Jurkat, Clone E6-1 (cell line): Measurements from ENCODE around the gene NR2F1-AS1.
"Not testable (repeated sequence)": the region's sequence is repeated elsewhere in the genome, so short reads cannot be mapped to it uniquely, and the experiment has no call there.

Source experiments
- DNase-seq: peaks from one replicate; pipeline ENCODE4 v3.0.0-alpha.2; 2011; ENCODE audit warnings: low read depth, low spot score
- H3K4me3 ChIP-seq: 2 replicates; pipeline ENCODE4 v1.5.1; 2011; ENCODE audit warnings: mild to moderate bottlenecking, low read length, control low read depth, moderate library complexity

The NR2F1-AS1 gene

DNA sequence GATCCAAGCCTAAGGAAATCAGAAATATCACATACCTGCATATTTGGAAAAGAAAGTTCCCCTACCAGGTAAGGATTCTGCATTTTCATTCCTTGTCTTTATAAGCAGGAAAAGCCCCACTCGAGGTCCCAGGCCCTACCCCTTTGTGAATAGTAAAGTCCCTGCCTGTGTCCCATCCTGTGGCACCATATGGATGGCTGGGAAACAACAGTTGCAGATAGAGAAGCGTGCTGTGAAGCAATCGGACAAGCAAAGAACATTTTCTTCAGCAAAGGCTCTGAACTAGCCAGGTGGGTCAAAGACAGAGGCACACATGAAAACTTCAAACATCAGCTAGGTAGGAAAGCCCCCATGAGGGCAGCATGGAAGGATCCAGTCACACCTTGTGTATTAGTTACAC is 169.3 kb downstream of the NR2F1-AS1 start:
- no peak for DNase-seq
- no peak overlapping the region for H3K4me3 ChIP-seq

DNA sequence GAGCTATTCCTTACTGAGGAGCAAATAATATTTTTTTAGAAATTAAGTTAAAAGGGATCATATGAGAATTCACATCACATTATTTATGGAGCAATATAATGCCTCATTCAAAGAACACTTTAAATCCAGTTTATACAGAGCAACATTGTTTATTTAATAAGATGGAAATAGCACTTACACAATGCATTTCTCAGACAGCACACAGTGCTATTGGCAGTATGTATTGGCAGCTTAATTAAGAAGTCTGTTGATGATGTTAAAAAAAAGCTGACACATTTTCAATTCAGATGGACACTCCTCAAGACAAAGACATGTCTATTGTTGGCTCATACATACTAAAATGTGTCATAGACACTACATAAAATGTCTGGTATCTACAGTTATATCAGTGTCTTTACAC is 171.3 kb downstream of the NR2F1-AS1 start:
- DNase-seq = no peak
- no peak overlapping the region for H3K4me3 ChIP-seq

DNA sequence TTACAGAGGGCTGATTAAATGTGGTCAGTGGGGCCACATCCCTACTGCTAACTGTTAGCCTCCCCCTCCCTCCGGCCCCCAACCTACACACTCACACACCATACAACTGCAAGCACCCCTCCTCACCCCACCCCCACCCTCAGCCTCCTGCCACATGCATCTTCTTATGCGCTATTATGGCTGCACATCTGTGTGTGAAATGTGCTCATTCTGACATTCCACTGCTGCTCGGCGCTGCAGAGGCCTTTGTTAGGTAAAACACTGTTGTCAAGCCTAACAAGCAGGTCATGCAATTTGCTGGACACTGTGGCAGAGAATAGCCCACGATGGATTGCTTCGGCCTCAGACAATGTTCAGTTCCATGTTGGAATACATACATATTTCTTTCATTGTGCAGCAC is 173.6 kb downstream of the NR2F1-AS1 start:
- no peak overlapping the region for H3K4me3 ChIP-seq
- DNase-seq = no peak

DNA sequence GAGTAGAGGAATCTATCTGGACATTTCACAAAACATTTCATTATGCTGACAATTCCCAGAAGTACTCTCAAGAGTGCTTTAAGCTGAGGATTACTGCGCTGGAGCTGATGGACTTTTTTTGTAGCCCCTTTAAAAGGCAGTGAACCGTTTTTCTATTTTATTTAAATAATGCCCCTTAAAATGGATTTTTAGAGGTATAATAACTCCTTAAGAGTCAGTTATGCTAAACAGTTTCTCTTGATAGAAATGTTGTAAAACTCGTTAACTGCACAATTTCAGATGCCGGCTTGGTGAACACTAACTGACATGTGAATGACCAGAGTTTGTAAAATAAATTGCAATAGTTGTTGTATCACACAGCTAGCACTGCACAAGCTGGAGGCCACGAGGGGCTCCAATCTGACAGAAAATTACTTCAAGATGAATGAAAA is 174.0 kb downstream of the NR2F1-AS1 start:
- no peak overlapping the region for H3K4me3 ChIP-seq
- DNase-seq = no peak

DNA sequence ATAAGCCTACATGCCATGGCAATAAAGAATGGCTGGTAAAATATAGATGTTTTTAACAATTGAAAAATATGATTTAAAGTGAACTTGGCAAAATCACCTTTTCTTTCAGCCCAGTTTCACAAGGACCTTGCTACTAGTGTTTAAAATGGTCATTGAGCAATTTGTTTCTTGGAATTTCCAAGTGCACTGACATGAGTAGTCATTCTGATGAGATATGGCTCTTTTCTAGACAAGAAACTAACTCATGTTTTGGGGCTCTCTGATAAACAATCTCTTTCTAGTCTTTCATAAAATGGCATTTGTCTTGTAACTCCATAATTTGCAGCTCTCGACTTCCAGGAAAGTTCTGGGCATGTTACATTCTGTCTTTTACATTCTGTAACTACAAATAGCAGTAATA is 176.8 kb downstream of the NR2F1-AS1 start:
- H3K4me3 ChIP-seq = no peak overlapping the region
- no peak for DNase-seq

DNA sequence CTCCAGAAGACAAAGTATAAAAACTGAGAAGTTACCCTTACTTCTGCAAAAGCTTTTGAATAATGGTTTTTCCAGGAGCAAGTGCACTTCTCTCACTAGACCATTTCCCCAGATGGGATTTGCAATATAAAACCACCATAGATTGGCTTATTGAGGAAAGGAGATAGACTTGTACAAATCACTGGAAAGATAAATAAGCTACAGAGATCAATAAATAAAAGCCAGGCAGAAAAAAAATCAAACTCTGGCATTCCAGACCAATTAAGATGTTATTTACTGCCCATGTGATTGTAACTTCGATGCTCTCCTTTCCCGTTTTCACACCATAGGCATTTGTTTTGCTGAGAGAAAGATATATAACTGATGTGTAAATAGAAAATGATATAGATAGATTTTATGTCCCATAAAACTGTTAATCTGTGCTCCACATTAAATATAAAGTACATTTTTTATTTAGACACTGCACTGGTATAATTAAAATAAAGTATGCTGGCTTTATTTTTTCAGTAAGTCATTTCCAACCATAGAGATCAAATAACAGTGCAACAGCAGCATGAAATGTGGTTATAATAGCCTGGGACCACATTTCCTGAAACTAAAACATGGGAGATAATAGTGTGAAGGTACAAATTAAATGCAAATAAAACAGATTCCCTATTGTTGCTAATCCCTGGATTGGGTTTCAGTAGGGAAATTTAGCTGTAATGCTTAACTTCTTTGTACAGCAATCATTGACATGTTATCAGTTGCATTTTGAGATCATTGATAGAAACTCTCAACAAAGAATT is 177.7 kb downstream of the NR2F1-AS1 start:
- DNase-seq = no peak
- no peak overlapping the region for H3K4me3 ChIP-seq

DNA sequence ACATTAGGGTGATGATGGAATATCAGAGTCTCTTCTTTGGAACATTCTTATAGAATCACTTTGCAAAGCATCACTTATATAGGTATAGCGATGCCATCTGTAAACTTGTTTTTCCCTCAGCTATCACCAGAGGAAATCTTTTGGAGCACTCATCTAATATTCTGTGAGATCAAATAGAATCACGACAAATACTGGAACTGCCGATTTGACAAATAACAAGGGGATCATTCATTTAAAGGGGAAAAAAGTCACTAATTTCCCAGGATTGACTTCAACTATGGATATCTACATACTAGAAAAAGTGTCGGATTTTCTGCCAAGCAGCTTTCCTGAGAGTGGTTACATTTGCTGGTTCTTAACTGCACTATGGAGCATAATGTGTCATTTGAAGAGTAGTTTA is 178.6 kb downstream of the NR2F1-AS1 start:
- no peak overlapping the region for H3K4me3 ChIP-seq
- no peak for DNase-seq

DNA sequence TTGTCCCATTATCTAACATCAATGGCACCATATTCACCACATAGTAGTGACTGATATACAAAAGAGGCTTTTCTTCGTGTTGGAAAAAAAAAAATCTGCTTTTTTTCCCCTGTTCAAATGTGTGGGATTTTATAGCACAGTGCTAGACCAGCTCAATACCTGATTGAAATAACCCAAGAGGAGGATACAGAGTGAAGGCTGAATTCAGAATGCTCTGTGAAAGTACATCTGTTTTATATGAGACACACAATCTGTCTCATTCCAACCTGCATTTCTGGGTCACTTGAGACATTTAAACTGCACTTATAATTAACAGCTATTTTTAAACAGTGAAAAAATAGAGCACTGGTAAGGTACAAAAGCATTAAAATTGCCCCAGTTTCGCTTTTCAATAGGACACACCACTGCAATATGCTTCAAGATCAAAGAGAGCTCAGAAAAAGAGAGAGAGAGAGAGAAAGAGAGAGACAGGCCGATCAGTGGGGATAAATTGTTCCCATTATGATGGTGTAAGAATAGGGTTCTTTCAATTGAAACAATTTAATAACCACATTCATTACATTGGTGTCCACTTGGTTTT is 179.3 kb downstream of the NR2F1-AS1 start:
- no peak for DNase-seq

DNA sequence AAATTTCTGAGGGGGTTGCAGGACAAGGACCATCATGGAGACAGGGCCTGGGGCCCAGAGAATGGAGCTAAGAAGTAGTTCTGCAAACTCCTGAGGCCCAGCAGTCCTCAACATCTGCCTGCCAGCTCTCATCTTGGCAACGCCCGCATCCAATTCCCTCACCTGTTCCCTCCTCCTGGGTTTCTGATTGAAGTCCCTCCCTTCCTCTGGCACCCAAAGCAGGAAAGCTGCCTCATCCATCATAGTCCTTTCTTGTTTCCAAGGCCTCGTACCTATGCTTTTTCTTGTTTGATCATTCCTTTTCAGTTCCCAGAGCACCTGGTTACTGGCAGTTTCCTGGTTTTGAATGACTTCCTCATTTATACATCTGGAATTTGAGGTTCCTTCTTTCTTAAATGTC is 181.3 kb downstream of the NR2F1-AS1 start:
- DNase-seq = no peak
- no peak overlapping the region for H3K4me3 ChIP-seq

More for the DNA sequence above, 179.3 kb downstream of the NR2F1-AS1 start:
- no peak overlapping the region for H3K4me3 ChIP-seq

DNA sequence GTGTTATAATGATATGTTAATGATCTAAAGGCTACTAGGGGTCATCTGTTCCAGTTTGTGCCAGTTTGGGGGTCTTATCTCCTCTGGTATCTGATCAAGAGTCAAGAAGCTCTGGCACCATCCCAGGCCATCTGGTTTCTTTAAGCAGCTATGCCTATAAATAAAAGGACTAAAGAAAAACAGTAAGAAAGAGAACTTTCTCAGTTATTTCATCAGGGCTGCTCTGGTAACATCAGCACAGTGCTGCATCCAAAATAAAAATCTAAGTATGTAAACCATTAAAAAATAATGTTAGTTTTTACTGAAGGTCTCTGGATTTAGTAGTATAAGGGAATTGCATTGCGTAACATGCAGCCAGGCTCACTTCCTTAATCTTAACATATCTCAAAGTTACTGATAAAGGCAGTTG is 185.0 kb downstream of the NR2F1-AS1 start:
- no peak overlapping the region for H3K4me3 ChIP-seq
- no peak for DNase-seq

DNA sequence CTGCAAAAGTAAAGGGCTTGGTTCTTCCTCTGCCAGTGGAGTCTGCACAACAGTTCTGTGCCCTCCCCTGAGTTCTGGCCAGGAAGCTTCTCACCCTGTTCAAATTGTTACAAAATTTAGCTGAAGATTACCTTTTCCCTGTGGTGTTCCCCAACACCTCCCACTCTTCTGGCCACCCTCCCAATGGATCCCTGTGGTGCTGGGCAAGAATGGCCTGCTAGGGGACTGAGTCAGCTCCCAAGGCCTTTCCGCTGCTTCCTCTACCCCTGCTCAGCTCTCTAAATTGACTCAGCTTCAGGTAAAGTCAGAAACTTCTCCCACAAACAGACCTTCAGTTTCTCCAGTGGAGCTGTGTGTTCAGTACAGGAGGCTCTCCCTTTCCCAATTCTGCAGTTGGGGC is 186.0 kb downstream of the NR2F1-AS1 start:
- no peak overlapping the region for H3K4me3 ChIP-seq
- no peak for DNase-seq

DNA sequence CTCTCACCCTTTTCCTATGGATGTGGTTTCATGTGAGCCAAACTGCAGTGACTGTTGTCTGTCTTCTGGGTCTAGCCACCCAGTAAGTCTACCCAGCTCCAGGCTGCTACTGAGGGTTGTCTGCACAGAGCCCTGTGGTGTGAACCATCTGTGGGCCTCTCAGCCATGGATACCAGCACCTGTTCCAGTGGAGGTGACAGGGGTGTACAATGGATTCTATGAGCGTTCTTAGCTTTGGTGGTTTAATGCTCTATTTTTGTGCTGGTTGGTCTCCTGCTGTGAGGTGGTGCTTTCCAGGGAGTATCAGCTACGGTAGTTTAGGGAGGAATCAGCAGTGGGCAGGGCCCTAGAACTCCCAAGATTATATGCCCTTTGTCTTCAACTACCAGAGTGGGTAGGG is 186.7 kb downstream of the NR2F1-AS1 start:
- DNase-seq = no peak
- no peak overlapping the region for H3K4me3 ChIP-seq

DNA sequence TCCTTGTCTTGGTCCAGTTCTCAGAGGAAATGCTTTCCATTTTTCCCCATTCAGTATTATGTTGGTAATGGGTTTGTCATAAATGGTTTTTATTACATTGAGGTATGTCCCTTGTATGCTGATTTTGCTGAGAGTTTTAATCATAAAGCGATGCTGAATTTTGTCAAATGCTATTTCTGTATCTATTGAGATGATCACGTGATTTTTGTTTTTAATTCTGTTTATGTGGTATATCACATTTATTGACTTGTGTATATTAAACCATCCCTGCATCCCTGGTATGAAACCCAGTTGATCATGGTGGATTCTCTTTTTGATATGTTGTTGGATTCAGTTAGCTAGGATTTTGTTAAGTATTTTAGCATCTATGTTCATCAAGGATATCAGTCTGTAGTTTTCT is 189.8 kb downstream of the NR2F1-AS1 start:
- DNase-seq, H3K4me3 ChIP-seq: not testable (repeated sequence)

DNA sequence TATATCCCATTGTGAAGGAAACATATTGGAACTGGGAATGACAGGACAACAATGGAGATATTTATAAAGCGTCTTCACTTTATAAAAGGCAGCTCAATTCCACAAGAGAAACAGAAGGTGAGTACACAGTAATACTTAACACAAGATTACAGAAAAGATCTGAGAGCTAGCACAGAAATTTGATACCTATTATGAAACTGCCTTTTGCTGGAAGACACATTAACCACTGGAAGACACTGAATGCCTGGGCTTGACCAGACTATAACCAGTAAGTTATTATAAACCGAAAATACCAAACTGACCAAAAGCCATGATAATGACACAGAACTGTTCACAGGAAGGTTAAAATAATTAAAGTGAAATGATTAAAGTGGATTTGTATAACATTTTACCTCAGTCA is 195.4 kb downstream of the NR2F1-AS1 start:
- no peak overlapping the region for H3K4me3 ChIP-seq
- no peak for DNase-seq

DNA sequence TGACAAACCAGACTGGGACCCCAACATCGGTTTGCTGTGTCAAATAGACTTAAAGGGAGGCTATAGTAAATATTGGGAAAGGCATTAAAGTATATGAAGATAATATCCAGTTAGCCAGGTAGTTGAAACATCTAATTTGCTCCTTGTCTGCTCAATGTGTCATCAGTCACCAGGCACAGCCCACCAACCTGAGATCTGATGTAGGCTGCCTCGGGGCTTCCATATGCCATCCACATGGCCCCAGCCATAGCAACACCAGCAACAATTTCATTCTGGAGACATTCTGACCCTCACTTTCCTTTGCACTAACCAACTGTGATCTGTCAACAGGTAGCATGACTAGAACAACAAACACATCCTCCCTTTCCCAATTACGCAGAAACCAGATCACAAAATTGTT is 196.0 kb downstream of the NR2F1-AS1 start:
- DNase-seq = no peak

DNA sequence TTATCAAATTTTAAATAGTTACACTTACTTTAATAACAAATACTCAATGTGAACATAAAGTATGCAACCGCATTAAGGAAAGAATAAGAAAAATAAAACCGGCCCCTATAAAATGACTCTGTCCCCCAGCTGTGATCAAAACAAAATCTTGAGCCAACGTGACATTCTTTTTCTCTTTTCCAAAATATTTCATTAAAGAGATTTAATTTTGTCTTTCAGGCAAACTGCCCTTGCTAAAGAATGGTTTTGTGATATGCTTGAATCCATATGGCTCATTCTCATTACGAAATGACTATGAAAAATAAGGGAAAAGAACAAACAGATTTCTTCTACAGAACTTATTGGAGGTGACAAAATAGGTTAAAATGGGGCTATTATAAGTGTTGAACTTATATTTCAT is 197.0 kb downstream of the NR2F1-AS1 start:
- H3K4me3 ChIP-seq = no peak overlapping the region

More for the DNA sequence above, 196.0 kb downstream of the NR2F1-AS1 start:
- H3K4me3 ChIP-seq = no peak overlapping the region

DNA sequence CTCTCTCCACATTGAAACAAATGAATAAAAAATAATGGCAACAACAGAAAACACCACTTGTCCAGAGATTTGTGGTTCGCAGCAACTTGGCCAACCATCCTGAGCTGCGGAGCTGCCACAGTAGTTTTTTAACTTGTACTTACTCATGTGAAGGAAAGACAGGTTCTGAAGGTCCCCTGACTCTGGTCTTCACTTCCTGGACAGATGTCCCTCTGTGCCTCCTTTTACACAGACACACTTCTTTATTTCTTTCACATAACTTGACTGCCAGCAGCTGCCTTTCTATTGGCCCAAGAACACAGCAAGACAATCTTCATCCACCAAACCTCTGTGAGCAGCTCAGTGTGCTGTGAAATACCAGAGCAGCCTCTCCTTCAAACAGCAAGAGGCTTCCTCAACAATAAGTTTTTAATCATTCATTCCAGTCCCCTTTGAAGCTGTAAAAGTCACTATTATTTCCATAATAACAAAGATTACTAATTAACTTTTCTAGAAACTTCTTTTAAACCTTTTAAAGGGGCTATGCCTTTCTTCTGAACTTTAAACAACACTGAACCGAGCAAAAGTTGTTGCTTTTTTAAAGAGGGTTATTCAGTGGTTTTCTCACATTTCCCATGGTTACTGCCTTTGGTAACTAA is 198.7 kb downstream of the NR2F1-AS1 start:
- no peak overlapping the region for H3K4me3 ChIP-seq
- no peak for DNase-seq

More for the DNA sequence above, 197.0 kb downstream of the NR2F1-AS1 start:
- DNase-seq = no peak

DNA sequence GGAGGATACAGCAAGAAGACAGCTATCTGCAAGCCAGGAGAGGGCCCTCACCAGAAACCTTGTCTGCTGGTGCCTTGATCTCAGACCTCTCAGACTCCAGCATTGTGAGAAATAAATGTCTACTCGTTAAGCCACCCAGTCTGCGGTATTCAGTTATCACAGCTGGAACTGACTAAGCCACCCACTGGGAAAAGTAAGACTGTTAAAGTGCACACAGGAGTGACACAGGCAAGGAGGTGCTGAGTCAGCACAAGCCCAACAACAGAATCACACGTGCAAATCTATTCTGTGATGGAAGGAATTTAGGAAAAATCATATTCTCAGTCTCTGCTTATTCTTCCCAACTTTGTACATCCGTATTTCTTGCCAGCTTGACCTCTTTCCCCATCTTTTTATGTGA is 200.0 kb downstream of the NR2F1-AS1 start:
- no peak overlapping the region for H3K4me3 ChIP-seq
- DNase-seq = no peak

DNA sequence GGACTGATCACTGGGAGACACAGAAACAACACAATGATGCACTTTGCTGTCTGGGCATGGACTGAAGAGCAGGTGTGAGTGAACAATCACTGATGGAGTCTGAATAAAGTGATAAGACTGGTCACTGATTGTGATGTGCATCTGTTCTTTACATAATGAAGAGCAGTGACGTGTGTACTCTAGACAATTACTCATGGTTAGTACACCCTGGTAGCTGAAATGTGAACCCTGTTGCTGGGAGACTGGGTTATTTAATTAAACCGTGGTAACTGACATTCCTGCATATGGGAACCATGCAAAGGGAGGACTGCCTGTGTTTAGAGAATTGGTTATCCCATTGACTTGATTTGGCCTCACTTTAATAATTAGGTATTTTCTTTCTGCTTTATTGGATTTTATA is 202.9 kb downstream of the NR2F1-AS1 start:
- H3K4me3 ChIP-seq = no peak overlapping the region
- DNase-seq = no peak

DNA sequence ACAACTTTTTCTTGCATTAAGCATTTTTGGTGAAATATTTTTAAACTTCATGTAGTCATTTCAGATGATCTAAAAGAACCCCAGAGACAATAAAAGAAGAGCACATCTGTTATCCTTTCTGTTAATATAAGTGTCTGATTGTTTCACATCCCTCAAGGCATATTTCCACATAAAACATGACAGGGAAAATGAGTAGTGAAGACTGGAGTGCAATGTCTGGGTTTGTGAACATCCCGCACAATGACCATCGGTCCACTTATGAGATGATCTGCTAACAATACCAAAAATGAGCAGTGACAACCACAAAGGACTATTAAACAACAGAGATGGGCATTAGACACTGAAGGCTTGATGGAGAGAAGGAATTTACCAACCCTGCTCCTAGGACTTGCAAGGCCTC is 209.1 kb downstream of the NR2F1-AS1 start:
- no peak for DNase-seq
- H3K4me3 ChIP-seq = no peak overlapping the region
